ENCODE data around the gene ZNF436.
"Not testable (repeated sequence)": the region's sequence is repeated elsewhere in the genome, so short reads cannot be mapped to it uniquely, and the experiment has no call there.

Gene ZNF436

GRCh38 chr1:23389837-23390321 lies 20.2 kb upstream of the ZNF436 start:
- H3K9ac ChIP-seq (ENCODE audit: low read length), result no peak overlapping the region
- no peaks in the 10 kb centered on the region for H3K36me3 ChIP-seq (ENCODE audit: control insufficient read depth, low read depth, low read length)
- H3K27me3 ChIP-seq (ENCODE audit: control insufficient read depth, insufficient read depth, low read length), result peaks cover 95% of the 10 kb centered on the region
- no peaks in the 10 kb centered on the region for H3K9me3 ChIP-seq (ENCODE audit: control insufficient read depth, low read depth, low read length)
- H3K27ac ChIP-seq (ENCODE audit: low read length), result no peak overlapping the region
- H3K4me1 ChIP-seq (ENCODE audit: control insufficient read depth, low read depth, low read length), result peaks cover 7% of the 10 kb centered on the region
- H3K4me3 ChIP-seq (ENCODE audit: low read length), result no peak overlapping the region

- no peak overlapping the region for H3K9ac ChIP-seq (ENCODE audit: low read length)
- H3K27ac ChIP-seq (ENCODE audit: low read length), result no peak overlapping the region
- H3K4me1 ChIP-seq (ENCODE audit: control insufficient read depth, low read depth, low read length), result no peaks in the 10 kb centered on the region
- H3K27me3 ChIP-seq (ENCODE audit: control insufficient read depth, insufficient read depth, low read length), result peaks cover 95% of the 10 kb centered on the region
- no peaks in the 10 kb centered on the region for H3K9me3 ChIP-seq (ENCODE audit: control insufficient read depth, low read depth, low read length)
- no peak overlapping the region for H3K4me3 ChIP-seq (ENCODE audit: low read length)
- H3K36me3 ChIP-seq (ENCODE audit: control insufficient read depth, low read depth, low read length), result no peaks in the 10 kb centered on the region
Measured at GRCh38 chr1:23387494-23387893, 17.9 kb upstream of the ZNF436 start.

GRCh38 chr1:23385119-23385621 lies 15.5 kb upstream of the ZNF436 start:
- H3K4me3 ChIP-seq (ENCODE audit: low read length), result no peak overlapping the region
- no peak overlapping the region for H3K9ac ChIP-seq (ENCODE audit: low read length)
- no peaks in the 10 kb centered on the region for H3K9me3 ChIP-seq (ENCODE audit: control insufficient read depth, low read depth, low read length)
- H3K36me3 ChIP-seq (ENCODE audit: control insufficient read depth, low read depth, low read length), result no peaks in the 10 kb centered on the region
- H3K27me3 ChIP-seq (ENCODE audit: control insufficient read depth, insufficient read depth, low read length), result peaks cover 95% of the 10 kb centered on the region
- H3K27ac ChIP-seq (ENCODE audit: low read length), result no peak overlapping the region
- no peaks in the 10 kb centered on the region for H3K4me1 ChIP-seq (ENCODE audit: control insufficient read depth, low read depth, low read length)

- Histone ChIP-seq H3K4me1 (ENCODE audit: control insufficient read depth, low read depth, low read length) (no peaks in the 10 kb centered on the region), H3K27ac (ENCODE audit: low read length) (no peak overlapping the region), H3K36me3 (ENCODE audit: control insufficient read depth, low read depth, low read length) (no peaks in the 10 kb centered on the region), H3K9me3 (ENCODE audit: control insufficient read depth, low read depth, low read length) (no peaks in the 10 kb centered on the region), H3K27me3 (ENCODE audit: control insufficient read depth, insufficient read depth, low read length) (peaks cover 93% of the 10 kb centered on the region), H3K4me3 (ENCODE audit: low read length) (no peak overlapping the region), H3K9ac (ENCODE audit: low read length) (no peak overlapping the region)
Measured at GRCh38 chr1:23384312-23385058, 14.8 kb upstream of the ZNF436 start.

- no peak overlapping the region for H3K4me3 ChIP-seq (ENCODE audit: low read length)
- H3K9ac ChIP-seq (ENCODE audit: low read length), result no peak overlapping the region
- H3K27me3 ChIP-seq (ENCODE audit: control insufficient read depth, insufficient read depth, low read length), result peaks cover 92% of the 10 kb centered on the region
- H3K27ac ChIP-seq (ENCODE audit: low read length), result no peak overlapping the region
- H3K4me1 ChIP-seq (ENCODE audit: control insufficient read depth, low read depth, low read length), result no peaks in the 10 kb centered on the region
- H3K36me3 ChIP-seq (ENCODE audit: control insufficient read depth, low read depth, low read length), result no peaks in the 10 kb centered on the region
- no peaks in the 10 kb centered on the region for H3K9me3 ChIP-seq (ENCODE audit: control insufficient read depth, low read depth, low read length)
Measured at GRCh38 chr1:23383577-23384311, 14.1 kb upstream of the ZNF436 start.

GRCh38 chr1:23381233-23381885 lies 11.7 kb upstream of the ZNF436 start:
- Histone ChIP-seq H3K36me3 (ENCODE audit: control insufficient read depth, low read depth, low read length) (no peaks in the 10 kb centered on the region), H3K27ac (ENCODE audit: low read length) (no peak overlapping the region), H3K27me3 (ENCODE audit: control insufficient read depth, insufficient read depth, low read length) (peaks cover 96% of the 10 kb centered on the region), H3K9ac (ENCODE audit: low read length) (no peak overlapping the region), H3K4me1 (ENCODE audit: control insufficient read depth, low read depth, low read length) (no peaks in the 10 kb centered on the region), H3K4me3 (ENCODE audit: low read length) (no peak overlapping the region), H3K9me3 (ENCODE audit: control insufficient read depth, low read depth, low read length) (no peaks in the 10 kb centered on the region)

GRCh38 chr1:23380719-23381118 lies 11.1 kb upstream of the ZNF436 start:
- Histone ChIP-seq H3K4me3 (ENCODE audit: low read length) (no peak overlapping the region), H3K36me3 (ENCODE audit: control insufficient read depth, low read depth, low read length) (no peaks in the 10 kb centered on the region), H3K9me3 (ENCODE audit: control insufficient read depth, low read depth, low read length) (no peaks in the 10 kb centered on the region), H3K9ac (ENCODE audit: low read length) (no peak overlapping the region), H3K27me3 (ENCODE audit: control insufficient read depth, insufficient read depth, low read length) (peaks cover 96% of the 10 kb centered on the region), H3K4me1 (ENCODE audit: control insufficient read depth, low read depth, low read length) (no peaks in the 10 kb centered on the region), H3K27ac (ENCODE audit: low read length) (no peak overlapping the region)

- not testable (repeated sequence) for H3K9ac ChIP-seq (ENCODE audit: low read length); H3K4me3 ChIP-seq (ENCODE audit: low read length); H3K36me3 ChIP-seq (ENCODE audit: control insufficient read depth, low read depth, low read length); H3K9me3 ChIP-seq (ENCODE audit: control insufficient read depth, low read depth, low read length); H3K4me1 ChIP-seq (ENCODE audit: control insufficient read depth, low read depth, low read length); H3K27ac ChIP-seq (ENCODE audit: low read length)
- peaks cover 96% of the 10 kb centered on the region for H3K27me3 ChIP-seq (ENCODE audit: control insufficient read depth, insufficient read depth, low read length)
Measured at GRCh38 chr1:23380236-23380635, 10.6 kb upstream of the ZNF436 start.

- H3K9ac ChIP-seq (ENCODE audit: low read length), result no peak overlapping the region
- H3K4me1 ChIP-seq (ENCODE audit: control insufficient read depth, low read depth, low read length), result peaks cover 3% of the 10 kb centered on the region
- no peaks in the 10 kb centered on the region for H3K36me3 ChIP-seq (ENCODE audit: control insufficient read depth, low read depth, low read length)
- H3K9me3 ChIP-seq (ENCODE audit: control insufficient read depth, low read depth, low read length), result no peaks in the 10 kb centered on the region
- H3K4me3 ChIP-seq (ENCODE audit: low read length), result no peak overlapping the region
- H3K27me3 ChIP-seq (ENCODE audit: control insufficient read depth, insufficient read depth, low read length), result peaks cover 97% of the 10 kb centered on the region
- no peak overlapping the region for H3K27ac ChIP-seq (ENCODE audit: low read length)
Measured at GRCh38 chr1:23376890-23377811, 7.5 kb upstream of the ZNF436 start.

- H3K27me3 ChIP-seq (ENCODE audit: control insufficient read depth, insufficient read depth, low read length), result peaks cover 100% of the 10 kb centered on the region
- H3K4me3 ChIP-seq (ENCODE audit: low read length); H3K9ac ChIP-seq (ENCODE audit: low read length); H3K36me3 ChIP-seq (ENCODE audit: control insufficient read depth, low read depth, low read length); H3K27ac ChIP-seq (ENCODE audit: low read length); H3K9me3 ChIP-seq (ENCODE audit: control insufficient read depth, low read depth, low read length): not testable (repeated sequence)
- peaks cover 19% of the 10 kb centered on the region for H3K4me1 ChIP-seq (ENCODE audit: control insufficient read depth, low read depth, low read length)
Measured at GRCh38 chr1:23374079-23374735, 4.6 kb upstream of the ZNF436 start.
